RKO (cell line): ENCODE measurements around the gene SV2C.

Source experiments
- DNase-seq: peaks from one replicate; pipeline ENCODE4 v3.0.0-alpha.2; 2016; ENCODE audit warnings: low spot score

The SV2C gene

GRCh38 chr5:76383126-76383832 is 300.1 kb downstream of the SV2C start:
- DNase-seq, result no peak

GRCh38 chr5:76384189-76384588 is 301.0 kb downstream of the SV2C start:
- DNase-seq, result no peak

DNA sequence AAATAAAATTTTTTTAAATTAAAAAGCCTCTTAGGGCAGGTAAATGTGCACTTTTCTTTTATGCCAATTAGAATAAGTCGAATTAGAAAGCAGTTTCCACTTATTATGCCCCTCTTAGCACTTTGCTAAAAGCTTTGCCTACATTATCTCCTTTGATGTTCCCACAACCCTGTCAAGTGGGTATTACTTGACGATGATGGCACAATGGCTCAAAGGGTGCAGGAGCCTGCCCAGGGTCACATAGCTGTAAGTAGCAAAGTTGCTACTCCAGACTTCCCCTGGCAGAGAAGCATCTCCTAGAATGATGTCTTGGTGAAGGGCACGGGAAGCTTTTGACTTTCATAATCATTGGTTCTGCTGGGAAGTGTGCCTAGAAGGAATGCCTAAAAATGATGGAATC is 301.5 kb downstream of the SV2C start:
- DNase-seq, result no peak

DNA sequence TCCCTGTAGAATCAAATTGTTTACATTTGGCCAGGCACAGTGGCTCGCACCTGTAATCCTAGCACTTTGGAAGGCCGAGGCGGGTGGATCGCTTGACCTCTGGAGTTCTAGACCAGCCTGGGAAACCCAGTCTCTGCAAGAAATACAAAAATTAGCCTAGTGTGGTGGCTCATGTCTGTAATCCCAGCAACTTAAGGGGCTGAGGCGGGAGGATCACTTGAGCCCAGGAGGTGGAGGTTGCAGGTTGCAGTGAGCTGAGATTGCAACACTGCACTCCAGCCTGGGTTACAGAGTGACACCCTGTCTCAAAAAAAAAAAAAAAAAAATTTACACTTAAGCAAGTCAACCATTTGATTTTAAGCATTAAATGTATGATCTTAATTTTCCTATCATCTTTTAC is 302.4 kb downstream of the SV2C start:
- no peak for DNase-seq

DNA sequence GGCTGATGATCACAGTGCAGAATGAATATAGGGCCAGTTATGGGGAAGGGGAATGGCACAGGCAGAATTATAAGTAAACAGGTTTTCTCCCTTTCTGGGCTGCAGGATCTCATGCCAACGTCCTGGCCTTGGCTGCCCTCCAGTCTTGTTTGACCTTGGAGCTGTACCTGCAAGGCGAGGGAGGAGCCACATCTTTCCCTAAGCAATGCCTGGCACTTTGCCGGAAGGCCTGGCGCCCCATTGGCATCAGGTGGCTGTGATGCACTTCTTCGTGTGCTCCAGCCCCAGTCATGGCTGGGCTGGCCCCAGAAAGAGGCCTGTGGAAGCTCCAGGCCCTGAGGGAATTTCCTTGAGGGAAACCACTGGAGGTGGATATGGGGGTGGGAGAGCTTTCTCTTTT is 303.2 kb downstream of the SV2C start:
- no peak for DNase-seq

- no peak for DNase-seq
These were observed 305.1 kb downstream of the SV2C start for GRCh38 chr5:76388236-76388635.

- no peak for DNase-seq
These were observed 305.8 kb downstream of the SV2C start for GRCh38 chr5:76388791-76389512.

DNA sequence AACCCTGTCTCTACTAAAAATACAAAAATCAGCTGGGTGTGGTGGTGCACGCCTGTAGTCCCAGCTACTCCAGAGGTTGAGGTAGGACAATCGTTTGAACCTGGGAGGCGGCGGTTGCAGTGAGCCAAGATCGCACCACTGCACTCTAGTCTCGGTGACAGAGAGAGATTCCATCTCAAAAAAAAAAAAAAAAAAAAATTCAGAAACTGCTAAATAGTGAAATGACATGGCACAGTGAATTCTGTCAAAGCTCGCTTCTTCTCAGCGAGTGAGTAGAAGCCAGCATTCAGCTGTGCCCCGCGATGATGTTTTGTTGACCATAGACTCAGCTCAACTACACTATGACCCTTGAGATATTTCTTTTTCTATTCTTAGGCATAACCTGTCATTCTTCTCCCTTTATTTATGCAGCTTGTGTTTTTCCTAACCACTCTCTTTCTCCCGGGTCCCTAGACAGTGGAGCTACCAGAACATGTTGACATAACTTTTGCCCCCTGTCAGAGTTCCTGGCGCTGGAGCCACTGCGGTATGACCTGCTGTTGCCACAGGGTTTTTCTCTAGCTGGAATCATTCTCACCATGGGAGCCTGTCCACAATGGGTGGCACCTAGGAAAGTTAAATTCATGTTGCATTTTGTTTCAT is 306.5 kb downstream of the SV2C start:
- no peak for DNase-seq

DNA sequence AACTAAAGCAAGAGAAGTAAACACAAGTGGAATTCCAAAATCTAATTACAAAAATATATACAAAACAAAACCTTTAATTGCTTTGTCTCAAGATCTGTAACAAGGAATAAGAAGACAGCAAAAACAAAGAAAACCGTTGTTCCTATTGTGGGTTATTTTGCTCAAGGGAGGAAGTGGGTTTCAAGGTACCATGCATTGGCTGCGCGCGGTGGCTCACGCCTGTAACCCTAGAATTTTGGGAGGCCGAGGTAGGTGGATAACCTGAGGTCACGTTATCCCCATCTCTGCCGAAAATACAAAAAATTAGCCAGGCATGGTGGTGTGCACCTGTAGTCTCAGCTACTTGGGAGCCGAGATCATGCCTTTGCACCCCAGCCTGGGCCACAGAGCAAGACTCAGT is 307.8 kb downstream of the SV2C start:
- DNase-seq, result no peak

GRCh38 chr5:76393035-76393680 is 310.0 kb downstream of the SV2C start:
- no peak for DNase-seq

DNA sequence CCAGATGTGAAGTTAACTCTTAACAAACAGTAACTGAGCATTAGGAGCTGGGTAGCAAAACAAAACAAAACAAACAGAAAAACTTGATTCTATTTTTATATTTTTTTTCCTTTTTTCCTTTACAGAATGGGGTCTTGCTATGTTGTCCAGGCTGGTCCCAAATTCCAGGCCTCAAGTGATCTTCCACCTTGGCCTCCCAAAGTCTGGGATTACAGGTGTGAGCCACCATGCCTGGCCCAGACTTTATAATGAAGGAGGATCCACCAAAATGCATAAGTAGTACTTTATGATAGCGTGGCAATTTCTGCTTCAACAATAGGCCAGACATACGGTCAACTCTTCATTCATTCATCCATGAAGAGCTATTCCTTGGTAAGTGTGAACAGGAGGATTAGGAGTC is 314.0 kb downstream of the SV2C start:
- no peak for DNase-seq

DNA sequence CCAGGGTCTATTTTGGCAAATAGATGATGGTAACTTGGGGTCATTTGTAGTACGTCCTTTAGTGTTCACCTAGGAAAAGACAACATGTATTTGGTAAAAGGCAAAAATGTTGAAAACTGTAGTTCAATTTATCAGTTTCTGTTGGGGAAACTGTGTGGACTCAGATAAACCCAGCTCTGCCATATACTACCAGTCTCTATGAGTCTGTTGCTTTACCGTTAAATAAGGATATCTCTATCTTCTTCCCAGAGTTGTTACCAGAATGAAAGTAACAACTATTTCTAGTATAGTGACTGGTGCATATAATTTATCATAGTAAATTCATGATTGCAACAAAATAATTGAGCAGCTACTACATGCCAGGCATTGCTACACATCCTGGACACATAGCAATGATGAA is 316.1 kb downstream of the SV2C start:
- DNase-seq, result no peak

- DNase-seq, result no peak
These were observed 317.3 kb downstream of the SV2C start for GRCh38 chr5:76400466-76400865.

DNA sequence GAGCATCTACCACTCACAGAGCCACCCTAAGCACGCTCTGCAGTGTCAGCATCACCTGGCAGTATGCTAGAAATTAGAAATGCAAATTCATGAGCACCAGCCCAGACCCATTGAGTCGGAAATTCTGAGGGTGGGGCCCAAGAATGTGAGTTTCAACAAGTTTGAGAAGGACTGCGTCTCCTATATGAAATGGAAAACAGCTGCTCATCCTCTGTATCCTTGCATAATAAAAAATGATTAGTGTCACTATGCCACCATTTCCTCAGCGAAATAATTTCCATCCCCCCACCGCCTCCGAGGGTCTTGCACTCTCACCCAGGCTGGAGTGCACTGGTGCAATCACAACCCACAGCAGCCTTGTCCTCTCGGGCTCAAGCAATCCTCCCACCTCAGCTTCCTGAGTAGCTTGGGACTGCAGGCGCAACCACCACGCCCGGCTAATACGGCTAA is 318.6 kb downstream of the SV2C start:
- DNase-seq, result no peak

GRCh38 chr5:76402251-76402885 is 319.2 kb downstream of the SV2C start:
- DNase-seq, result no peak

- peak; percentile 39 for DNase-seq
These were observed 319.9 kb downstream of the SV2C start, which contains the start of gene IQGAP2 for GRCh38 chr5:76402886-76403765. IQGAP2 (plus strand) TSS chr5:76403285; CDS start chr5:76403546, 261 bp downstream.
